VCaP (cell line): ENCODE measurements around the gene NFKBIZ.

Experiments
- H3K27ac ChIP-seq: fragments of 450-650 bp; 2 replicates; pipeline ENCODE4 v1.5.1; 2017
- TF ChIP-seq, protein P1 (sequence below): fragments of 450-650 bp; conservative IDR thresholded peaks from 2 replicates; pipeline ENCODE4 v1.5.1; 2017; ENCODE audit warnings: mild to moderate bottlenecking, moderate library complexity

The NFKBIZ gene

DNA sequence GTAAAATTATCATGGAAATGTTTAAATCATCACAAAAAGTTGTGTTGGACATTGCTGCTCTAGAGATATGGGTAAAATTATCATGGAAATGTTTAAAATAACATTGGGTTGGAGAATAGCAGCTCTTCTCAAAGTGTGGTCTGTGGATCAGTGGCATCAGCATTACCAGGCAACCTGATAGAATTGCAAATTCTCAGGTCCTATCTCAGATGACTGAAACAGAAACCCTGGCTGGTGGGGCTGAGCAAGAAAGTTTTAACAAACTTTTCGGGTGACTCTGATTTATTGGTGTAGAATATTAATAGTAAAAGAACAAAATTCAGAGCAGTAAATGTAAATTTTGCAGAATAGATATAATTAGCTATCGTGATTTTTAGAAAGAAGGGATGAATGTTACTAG lies 41.4 kb upstream of the NFKBIZ start:
- no peak overlapping the region for H3K27ac ChIP-seq

GRCh38 chr3:101809178-101810021 lies 39.9 kb upstream of the NFKBIZ start:
- H3K27ac ChIP-seq, result peak overlapping the region; percentile 8; the same call in 1 of the 2 replicates
- TF ChIP-seq, protein P1, sequence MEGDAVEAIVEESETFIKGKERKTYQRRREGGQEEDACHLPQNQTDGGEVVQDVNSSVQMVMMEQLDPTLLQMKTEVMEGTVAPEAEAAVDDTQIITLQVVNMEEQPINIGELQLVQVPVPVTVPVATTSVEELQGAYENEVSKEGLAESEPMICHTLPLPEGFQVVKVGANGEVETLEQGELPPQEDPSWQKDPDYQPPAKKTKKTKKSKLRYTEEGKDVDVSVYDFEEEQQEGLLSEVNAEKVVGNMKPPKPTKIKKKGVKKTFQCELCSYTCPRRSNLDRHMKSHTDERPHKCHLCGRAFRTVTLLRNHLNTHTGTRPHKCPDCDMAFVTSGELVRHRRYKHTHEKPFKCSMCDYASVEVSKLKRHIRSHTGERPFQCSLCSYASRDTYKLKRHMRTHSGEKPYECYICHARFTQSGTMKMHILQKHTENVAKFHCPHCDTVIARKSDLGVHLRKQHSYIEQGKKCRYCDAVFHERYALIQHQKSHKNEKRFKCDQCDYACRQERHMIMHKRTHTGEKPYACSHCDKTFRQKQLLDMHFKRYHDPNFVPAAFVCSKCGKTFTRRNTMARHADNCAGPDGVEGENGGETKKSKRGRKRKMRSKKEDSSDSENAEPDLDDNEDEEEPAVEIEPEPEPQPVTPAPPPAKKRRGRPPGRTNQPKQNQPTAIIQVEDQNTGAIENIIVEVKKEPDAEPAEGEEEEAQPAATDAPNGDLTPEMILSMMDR, result peak; percentile 66

More for the DNA sequence above, 41.4 kb upstream of the NFKBIZ start:
- TF ChIP-seq, protein P1, result no peak

DNA sequence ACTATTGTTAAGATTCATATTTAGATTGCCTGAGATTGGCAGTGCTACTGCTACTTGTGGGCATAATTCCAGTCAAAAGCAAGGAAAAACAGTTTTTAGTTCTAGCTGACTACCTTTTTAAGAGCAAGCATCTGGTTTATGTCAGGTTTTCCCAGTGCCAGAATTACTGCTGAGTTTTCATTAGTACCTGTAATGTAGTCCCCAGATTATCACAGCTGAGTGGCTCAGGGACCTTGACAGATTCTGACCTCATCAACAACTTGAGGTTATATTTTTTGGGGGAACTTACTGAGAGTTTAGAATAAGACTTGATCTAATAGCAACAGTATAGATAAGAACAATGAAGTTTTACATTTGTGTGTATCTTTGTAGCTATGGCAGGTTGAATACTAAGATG lies 39.3 kb upstream of the NFKBIZ start:
- peak overlapping the region; percentile 8; the same call in 1 of the 2 replicates for H3K27ac ChIP-seq

GRCh38 chr3:101811875-101812274 lies 37.4 kb upstream of the NFKBIZ start:
- TF ChIP-seq, protein P1, result no peak
- H3K27ac ChIP-seq, result no peak overlapping the region

More for the DNA sequence above, 39.3 kb upstream of the NFKBIZ start:
- TF ChIP-seq, protein P1, result no peak

DNA sequence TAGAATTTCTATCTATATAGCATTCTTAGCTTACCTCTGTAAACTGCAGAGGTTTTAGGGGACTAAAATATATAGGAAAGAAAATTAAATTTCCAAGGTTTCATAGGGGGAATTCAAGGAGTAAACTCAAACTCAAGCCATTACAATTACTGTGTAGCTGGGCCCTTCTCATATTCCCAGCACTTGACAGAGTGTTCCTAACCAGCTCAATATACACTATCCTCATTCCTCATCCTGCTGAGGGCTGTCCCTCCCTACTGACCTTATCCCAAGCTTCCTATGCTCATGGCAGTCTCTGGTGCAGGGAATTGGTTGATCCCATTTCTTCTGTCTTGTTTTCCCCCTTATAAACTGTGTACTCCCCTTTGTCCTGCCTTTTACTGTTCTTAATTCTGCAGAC lies 36.4 kb upstream of the NFKBIZ start:
- H3K27ac ChIP-seq, result no peak overlapping the region
- TF ChIP-seq, protein P1, result no peak

DNA sequence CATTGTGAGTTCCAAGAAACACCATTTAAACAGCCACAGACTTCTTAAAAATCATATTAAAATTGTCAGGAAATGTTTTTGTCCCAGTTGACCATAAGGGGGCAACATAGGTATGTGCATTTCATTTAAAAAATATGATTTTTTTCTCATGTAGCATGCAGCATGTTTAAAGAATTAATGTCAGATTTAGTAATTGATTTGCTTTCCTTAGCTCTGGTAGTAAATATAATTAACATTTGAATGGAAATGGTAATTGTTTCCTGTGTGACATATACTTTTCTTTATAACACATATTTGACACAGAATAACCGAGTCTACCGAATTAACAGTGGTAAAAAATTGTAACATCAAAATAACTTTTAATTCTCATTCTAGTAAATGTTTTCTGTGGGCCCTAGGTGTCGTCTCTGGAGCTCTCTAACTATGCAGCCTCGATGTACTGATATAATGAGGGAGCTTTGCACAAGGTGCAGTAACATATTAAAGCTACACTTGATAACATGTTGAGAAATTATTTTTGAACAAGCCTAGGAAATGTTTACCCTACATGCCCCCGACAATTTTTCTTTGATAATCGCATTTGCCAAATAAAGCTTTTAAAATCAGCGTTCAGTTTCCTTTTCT lies 35.4 kb upstream of the NFKBIZ start:
- no peak overlapping the region for H3K27ac ChIP-seq
- TF ChIP-seq, protein P1, result peak; percentile 73

DNA sequence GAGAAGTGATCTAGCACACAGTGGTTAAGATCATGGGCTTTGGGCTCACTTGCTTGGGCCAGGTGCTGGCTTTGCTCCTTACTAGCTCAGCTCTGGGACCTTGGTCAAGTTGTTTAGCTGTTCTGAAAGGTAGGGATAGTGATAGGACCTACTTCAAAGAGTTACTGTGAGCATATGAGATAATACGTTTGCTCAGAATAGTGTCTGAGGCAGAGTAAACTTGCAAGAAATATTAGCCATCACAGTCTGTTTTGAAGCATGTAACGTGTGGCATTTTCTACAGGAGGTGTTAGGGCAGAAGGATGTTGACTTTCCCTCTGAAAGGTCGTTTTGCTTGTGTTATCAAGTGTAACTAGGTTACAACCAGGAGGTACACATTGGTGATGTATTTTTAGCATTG lies 34.5 kb upstream of the NFKBIZ start:
- TF ChIP-seq, protein P1, result no peak

More for the DNA sequence above, 34.5 kb upstream of the NFKBIZ start:
- H3K27ac ChIP-seq, result no peak overlapping the region
